Measurements from ENCODE around the gene SUCLG2. TPM values are rescaled to one million over a fixed set of nuclear protein-coding genes. Genes with fewer than 3 reads are reported as not detected.

Gene SUCLG2
- total and polyA plus RNA-seq, 7 donors, result 63.7 to 102 (median 90.5) TPM

DNA sequence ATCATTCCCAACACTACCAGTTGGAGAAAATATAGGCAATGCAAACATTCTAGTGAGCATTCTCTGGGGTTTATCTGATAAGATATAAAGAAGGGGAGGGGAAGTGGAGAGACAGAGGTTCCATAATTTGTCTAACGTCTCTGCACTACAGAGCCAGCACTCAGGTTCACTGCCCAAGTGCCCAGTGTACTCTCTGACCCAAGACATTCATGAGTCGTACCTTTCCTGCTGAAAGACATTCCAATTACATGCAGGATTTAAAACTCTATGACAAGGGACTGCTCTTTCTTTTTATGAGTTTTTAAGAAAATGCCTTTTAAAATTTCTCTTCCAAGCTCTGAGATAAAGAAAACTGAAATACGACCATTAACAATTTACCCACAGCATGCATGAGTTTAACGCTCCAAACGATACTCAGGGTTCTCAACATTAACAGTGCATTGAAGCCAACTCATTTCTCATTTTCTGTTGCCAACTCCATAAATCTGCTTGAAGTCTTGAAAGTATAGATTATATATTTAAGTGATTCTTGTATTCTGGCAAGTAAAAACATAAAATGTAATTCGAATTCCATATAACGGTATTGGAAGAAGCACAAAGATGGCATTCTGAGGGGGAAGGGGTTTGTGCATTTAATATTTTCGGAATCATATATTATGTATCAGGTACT is 193.4 kb downstream of the SUCLG2 start:
- Histone ChIP-seq H3K4me3 (no peak overlapping the region), H3K27ac (no peak overlapping the region), H3K9me3 (no peaks in the 10 kb centered on the region), H3K36me3 (ENCODE audit: insufficient read depth in 1 of 2, low read depth in 1 of 2) (no peaks in the 10 kb centered on the region), H3K4me1 (no peaks in the 10 kb centered on the region), H3K27me3 (ENCODE audit: insufficient read depth in 3 of 3, low read length in 2 of 3) (no peaks in the 10 kb centered on the region)
- no peak for DNase-seq
- 83 to 88% (median 84%) methylated on average over 8 of the region's 8 CpGs for WGBS, 3 donors
- intact Hi-C loops (cut with DNase I), result no loop called here
- TF ChIP-seq, protein P1, sequence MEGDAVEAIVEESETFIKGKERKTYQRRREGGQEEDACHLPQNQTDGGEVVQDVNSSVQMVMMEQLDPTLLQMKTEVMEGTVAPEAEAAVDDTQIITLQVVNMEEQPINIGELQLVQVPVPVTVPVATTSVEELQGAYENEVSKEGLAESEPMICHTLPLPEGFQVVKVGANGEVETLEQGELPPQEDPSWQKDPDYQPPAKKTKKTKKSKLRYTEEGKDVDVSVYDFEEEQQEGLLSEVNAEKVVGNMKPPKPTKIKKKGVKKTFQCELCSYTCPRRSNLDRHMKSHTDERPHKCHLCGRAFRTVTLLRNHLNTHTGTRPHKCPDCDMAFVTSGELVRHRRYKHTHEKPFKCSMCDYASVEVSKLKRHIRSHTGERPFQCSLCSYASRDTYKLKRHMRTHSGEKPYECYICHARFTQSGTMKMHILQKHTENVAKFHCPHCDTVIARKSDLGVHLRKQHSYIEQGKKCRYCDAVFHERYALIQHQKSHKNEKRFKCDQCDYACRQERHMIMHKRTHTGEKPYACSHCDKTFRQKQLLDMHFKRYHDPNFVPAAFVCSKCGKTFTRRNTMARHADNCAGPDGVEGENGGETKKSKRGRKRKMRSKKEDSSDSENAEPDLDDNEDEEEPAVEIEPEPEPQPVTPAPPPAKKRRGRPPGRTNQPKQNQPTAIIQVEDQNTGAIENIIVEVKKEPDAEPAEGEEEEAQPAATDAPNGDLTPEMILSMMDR (IDR thresholded peaks at IDR 0.05), result no peak
- ATAC-seq, result no peak

DNA sequence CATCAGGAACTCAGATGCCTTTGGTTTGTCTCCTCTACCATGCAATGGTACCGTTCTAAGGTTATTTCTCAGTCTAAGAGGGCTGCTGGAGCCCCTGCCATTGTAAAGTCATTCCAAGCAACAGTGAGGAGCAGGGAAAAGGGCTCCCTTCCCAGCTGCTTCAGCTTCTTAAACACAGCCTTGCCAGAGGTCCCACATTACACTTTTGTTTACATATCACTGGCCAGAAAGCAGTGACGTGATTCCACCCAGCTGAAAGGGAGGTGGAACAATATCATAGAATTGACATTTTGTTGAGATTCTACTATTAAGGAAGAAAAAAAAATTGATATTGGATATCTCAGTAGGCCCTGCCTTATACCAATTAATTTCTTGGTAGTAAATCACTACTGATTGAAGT is 194.6 kb downstream of the SUCLG2 start:
- no peaks in the 10 kb centered on the region for H3K27me3 ChIP-seq (ENCODE audit: insufficient read depth in 3 of 3, low read length in 2 of 3)
- no peak overlapping the region for H3K4me3 ChIP-seq
- intact Hi-C loops (cut with DNase I), result no loop called here
- H3K27ac ChIP-seq, result no peak overlapping the region
- no peaks in the 10 kb centered on the region for H3K36me3 ChIP-seq (ENCODE audit: insufficient read depth in 1 of 2, low read depth in 1 of 2)
- TF ChIP-seq, protein P1 (IDR thresholded peaks at IDR 0.05), result no peak
- WGBS, 3 donors, result 88 to 94% (median 93%) methylated on average over 2 of the region's 2 CpGs
- no peak for ATAC-seq
- no peaks in the 10 kb centered on the region for H3K9me3 ChIP-seq
- H3K4me1 ChIP-seq, result no peaks in the 10 kb centered on the region
- DNase-seq, result no peak

DNA sequence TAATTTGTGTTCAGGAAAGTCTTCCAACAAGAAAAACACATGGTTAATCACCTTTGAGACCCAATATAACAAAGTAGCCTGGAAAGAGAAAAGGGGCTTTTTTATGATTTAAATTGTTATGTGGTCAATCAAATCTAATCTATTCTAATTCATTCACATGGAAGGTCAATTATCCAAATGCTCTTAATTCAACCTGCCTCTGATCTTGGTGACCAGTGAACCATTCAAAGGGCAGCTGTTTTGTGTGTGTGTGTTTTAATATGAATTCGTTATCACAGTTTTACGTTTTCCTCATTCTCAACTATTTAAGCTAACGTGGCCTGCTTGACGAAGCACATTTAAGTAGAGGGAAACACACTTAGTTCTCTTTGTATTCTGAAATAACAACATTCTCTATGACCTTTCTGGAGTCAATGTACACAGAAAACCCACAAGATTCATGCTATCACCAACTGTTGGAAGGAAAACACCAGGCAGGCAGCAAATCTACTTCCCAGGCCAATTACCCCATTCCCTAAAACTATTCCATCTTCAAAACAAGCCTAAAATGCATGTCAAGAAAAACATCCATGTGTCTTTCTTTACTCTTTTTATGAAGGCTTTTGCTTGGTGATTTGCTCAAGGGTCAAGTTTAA is 195.4 kb downstream of the SUCLG2 start:
- intact Hi-C loops (cut with DNase I), result no loop called here
- no peak overlapping the region for H3K27ac ChIP-seq
- TF ChIP-seq, protein P1 (IDR thresholded peaks at IDR 0.05), result no peak
- no peak for ATAC-seq
- no peaks in the 10 kb centered on the region for H3K4me1 ChIP-seq
- no peaks in the 10 kb centered on the region for H3K27me3 ChIP-seq (ENCODE audit: insufficient read depth in 3 of 3, low read length in 2 of 3)
- no peak for DNase-seq
- WGBS, 3 donors, result 96 to 99% (median 98%) methylated on average over 4 of the region's 4 CpGs
- no peaks in the 10 kb centered on the region for H3K36me3 ChIP-seq (ENCODE audit: insufficient read depth in 1 of 2, low read depth in 1 of 2)
- no peak overlapping the region for H3K4me3 ChIP-seq
- H3K9me3 ChIP-seq, result no peaks in the 10 kb centered on the region

DNA sequence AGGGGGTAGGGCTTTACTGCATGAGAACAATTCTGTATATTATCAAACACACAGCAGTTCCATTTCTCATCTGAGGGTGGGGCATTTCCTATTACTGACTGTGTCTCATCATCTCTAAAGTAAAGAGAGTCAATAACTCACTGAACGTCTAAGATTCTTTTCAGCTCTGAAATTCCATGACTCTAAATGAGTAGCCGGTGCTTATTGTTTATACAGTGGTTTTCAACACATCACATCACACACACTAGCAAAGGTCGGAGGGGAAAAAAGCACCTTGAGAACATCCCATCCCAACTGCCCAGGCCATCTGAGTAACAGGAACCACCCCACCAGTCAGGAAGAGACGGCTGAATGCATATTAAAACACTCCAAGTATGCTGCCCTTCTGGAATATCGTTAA is 196.0 kb downstream of the SUCLG2 start:
- Histone ChIP-seq H3K9me3 (no peaks in the 10 kb centered on the region), H3K4me1 (no peaks in the 10 kb centered on the region), H3K36me3 (ENCODE audit: insufficient read depth in 1 of 2, low read depth in 1 of 2) (no peaks in the 10 kb centered on the region), H3K27me3 (ENCODE audit: insufficient read depth in 3 of 3, low read length in 2 of 3) (no peaks in the 10 kb centered on the region), H3K4me3 (no peak overlapping the region), H3K27ac (no peak overlapping the region)
- intact Hi-C loops (cut with DNase I), result no loop called here
- ATAC-seq (no peak), DNase-seq (no peak)
- WGBS, 3 donors, result 86 to 91% (median 91%) methylated on average over 5 of the region's 5 CpGs
- TF ChIP-seq, protein P1 (IDR thresholded peaks at IDR 0.05), result no peak

Measured in psoas muscle (tissue), 8 donors.